ENCODE measurements around the gene HS6ST3.

DNA sequence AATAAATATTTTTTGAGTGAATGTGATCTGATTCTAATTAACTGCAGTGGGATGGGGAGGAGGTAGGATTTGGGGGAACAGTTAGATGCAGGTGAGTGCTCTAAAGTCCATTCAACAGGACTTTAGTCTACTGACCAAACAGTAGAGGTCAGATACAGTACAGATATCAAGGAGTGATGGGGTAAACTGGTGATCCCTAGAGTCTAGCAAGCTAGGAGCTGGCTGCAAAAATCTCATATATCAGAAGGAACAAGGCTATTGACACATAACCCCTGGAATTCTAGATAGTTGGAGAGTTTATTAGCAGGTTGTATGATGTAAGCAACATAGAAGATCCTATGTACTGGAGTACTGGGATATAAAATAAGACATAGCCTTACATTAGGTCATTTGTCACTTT lies 131.6 kb downstream of the HS6ST3 start:
- no peak for TF ChIP-seq EZH2 (IDR thresholded peaks at IDR 0.05; ENCODE audit: borderline replicate concordance)
- TF ChIP-seq, protein P1, sequence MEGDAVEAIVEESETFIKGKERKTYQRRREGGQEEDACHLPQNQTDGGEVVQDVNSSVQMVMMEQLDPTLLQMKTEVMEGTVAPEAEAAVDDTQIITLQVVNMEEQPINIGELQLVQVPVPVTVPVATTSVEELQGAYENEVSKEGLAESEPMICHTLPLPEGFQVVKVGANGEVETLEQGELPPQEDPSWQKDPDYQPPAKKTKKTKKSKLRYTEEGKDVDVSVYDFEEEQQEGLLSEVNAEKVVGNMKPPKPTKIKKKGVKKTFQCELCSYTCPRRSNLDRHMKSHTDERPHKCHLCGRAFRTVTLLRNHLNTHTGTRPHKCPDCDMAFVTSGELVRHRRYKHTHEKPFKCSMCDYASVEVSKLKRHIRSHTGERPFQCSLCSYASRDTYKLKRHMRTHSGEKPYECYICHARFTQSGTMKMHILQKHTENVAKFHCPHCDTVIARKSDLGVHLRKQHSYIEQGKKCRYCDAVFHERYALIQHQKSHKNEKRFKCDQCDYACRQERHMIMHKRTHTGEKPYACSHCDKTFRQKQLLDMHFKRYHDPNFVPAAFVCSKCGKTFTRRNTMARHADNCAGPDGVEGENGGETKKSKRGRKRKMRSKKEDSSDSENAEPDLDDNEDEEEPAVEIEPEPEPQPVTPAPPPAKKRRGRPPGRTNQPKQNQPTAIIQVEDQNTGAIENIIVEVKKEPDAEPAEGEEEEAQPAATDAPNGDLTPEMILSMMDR (IDR thresholded peaks at IDR 0.05; ENCODE audit: poor library complexity): no peak

All from hepatocyte (in vitro differentiated cells).